Astrocyte (in vitro differentiated cells and primary cell): Measurements from ENCODE around the gene ST6GALNAC3. TPM values are rescaled to one million over a fixed set of nuclear protein-coding genes. Genes with fewer than 3 reads are reported as not detected.

Source experiments
- DNase-seq: peaks from one replicate; pipeline ENCODE4 v3.0.0-alpha.2; 2010; ENCODE audit warnings: low read depth
- FAIRE-seq: peaks from 2 replicates; lab custom pipeline; 2011; peaks lifted over from hg19 to GRCh38; lab: Jason Lieb, UNC
- H2AFZ ChIP-seq: 2 replicates; pipeline ENCODE4 v1.6.0; 2012; ENCODE audit warnings: low read depth, low read length, inconsistent platforms
- H3K27ac ChIP-seq: 2 replicates; pipeline ENCODE4 v1.5.1; 2011; ENCODE audit warnings: low read depth, low read length, inconsistent platforms
- H3K27me3 ChIP-seq: 2 replicates; pipeline ENCODE4 v1.6.0; 2011; ENCODE audit warnings: low read length, inconsistent platforms; ENCODE audit not compliant: insufficient read depth
- H3K36me3 ChIP-seq: 2 replicates; pipeline ENCODE4 v1.5.1; 2011; ENCODE audit warnings: low read length, inconsistent platforms; ENCODE audit not compliant: insufficient read depth
- H3K4me1 ChIP-seq: 2 replicates; pipeline ENCODE4 v1.5.1; 2011; ENCODE audit warnings: low read length, inconsistent platforms; ENCODE audit not compliant: insufficient read depth
- H3K4me2 ChIP-seq: 2 replicates; pipeline ENCODE4 v1.6.0; 2012; ENCODE audit warnings: low read length, inconsistent platforms
- H3K4me3 ChIP-seq: 2 replicates; pipeline ENCODE4 v1.5.1; 2011; ENCODE audit warnings: low read depth, mild to moderate bottlenecking, low read length, inconsistent platforms; ENCODE audit not compliant: insufficient read depth
- H3K79me2 ChIP-seq: 2 replicates; pipeline ENCODE4 v1.6.0; 2012; ENCODE audit warnings: mild to moderate bottlenecking, low read length, inconsistent platforms; ENCODE audit not compliant: insufficient read depth
- H3K9ac ChIP-seq: 2 replicates; pipeline ENCODE4 v1.6.0; 2012; ENCODE audit warnings: mild to moderate bottlenecking, low read length, inconsistent platforms
- H3K9me3 ChIP-seq: 2 replicates; pipeline ENCODE4 v1.5.1; 2012; ENCODE audit warnings: low read depth, mild to moderate bottlenecking, low read length, inconsistent platforms; ENCODE audit not compliant: insufficient read depth
- H4K20me1 ChIP-seq: 2 replicates; pipeline ENCODE4 v1.6.0; 2012; ENCODE audit warnings: low read length, inconsistent platforms; ENCODE audit not compliant: insufficient read depth
- H3K27ac Mint-ChIP-seq: one replicate; pipeline ENCODE4 v1.8.0; 2021; ENCODE audit warnings: mild to moderate bottlenecking, mixed read lengths; ENCODE audit not compliant: unreplicated experiment
- H3K27me3 Mint-ChIP-seq: one replicate; pipeline ENCODE4 v1.8.0; 2021; ENCODE audit warnings: low read depth, mixed read lengths; ENCODE audit not compliant: unreplicated experiment
- H3K36me3 Mint-ChIP-seq: one replicate; pipeline ENCODE4 v1.8.0; 2021; ENCODE audit warnings: low read depth, mixed read lengths; ENCODE audit not compliant: unreplicated experiment
- H3K4me1 Mint-ChIP-seq: one replicate; pipeline ENCODE4 v1.8.0; 2021; ENCODE audit warnings: low read depth, mixed read lengths; ENCODE audit not compliant: unreplicated experiment
- H3K4me3 Mint-ChIP-seq: one replicate; pipeline ENCODE4 v1.8.0; 2021; ENCODE audit warnings: mild to moderate bottlenecking, moderate library complexity, mixed read lengths; ENCODE audit not compliant: unreplicated experiment
- H3K9me3 Mint-ChIP-seq: one replicate; pipeline ENCODE4 v1.8.0; 2021; ENCODE audit warnings: mild to moderate bottlenecking, mixed read lengths; ENCODE audit not compliant: unreplicated experiment
- EZH2 ChIP-seq: IDR thresholded peaks from 2 replicates; pipeline ENCODE4 v1.6.1; 2012; ENCODE audit warnings: mild to moderate bottlenecking, low read length, inconsistent platforms; ENCODE audit not compliant: insufficient read depth
- total RNA-seq: library from RNA; stranded (reverse); gene quantifications from 2 replicates; pipeline ENCODE4 v1.2.1, GENCODE V29; 2021
- TF ChIP-seq, protein P1 (sequence below): IDR thresholded peaks from 2 replicates; pipeline ENCODE4 v1.5.1; 2011; ENCODE audit warnings: low read depth, mild to moderate bottlenecking, inconsistent platforms, low read length, moderate library complexity; ENCODE audit not compliant: insufficient read depth

The ST6GALNAC3 gene
- total RNA-seq, 1 donor from 2014 or later, result 3.2 TPM

DNA sequence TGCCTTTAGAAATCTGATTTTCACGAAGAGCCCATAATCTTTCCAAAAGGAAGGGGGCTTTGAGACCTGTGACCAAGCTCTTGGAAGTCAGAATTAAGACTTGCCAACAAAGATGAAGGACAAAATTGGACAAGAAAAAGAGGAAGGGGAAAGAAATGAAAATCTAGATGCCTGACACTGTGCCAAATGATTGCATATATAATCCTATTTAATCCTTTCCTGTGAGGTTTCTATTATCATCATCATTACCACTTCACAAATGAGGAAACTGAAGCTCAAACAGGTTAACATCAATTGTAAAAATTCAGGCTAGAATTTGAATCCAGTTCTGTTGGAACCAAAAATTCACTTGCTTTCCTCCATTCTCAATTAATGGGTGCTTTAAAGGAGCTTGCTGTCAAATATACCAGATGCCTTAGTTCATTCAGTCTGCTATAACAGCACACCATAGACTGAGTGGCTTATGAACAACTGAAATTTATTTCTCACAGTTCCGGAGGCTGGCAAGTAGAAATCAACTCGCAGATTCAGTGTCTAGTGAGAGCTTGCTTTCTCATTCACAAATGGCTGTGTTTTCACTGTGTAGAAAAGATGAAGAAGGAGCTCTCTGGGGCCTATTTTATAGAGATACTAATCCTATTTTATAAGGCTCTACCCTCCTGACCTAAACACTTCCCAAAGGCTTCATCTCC, 595.2 kb downstream of the ST6GALNAC3 start:
- Mint-ChIP-seq H3K27me3 (peaks cover 23% of the 10 kb centered on the region), H3K4me1 (no peaks in the 10 kb centered on the region), H3K27ac (no peak overlapping the region), H3K4me3 (no peak overlapping the region), H3K9me3 (peaks cover 4% of the 10 kb centered on the region), H3K36me3 (no peaks in the 10 kb centered on the region)
- no peaks in the 10 kb centered on the region for H3K27me3 ChIP-seq
- TF ChIP-seq EZH2, result no peak
- TF ChIP-seq, protein P1, sequence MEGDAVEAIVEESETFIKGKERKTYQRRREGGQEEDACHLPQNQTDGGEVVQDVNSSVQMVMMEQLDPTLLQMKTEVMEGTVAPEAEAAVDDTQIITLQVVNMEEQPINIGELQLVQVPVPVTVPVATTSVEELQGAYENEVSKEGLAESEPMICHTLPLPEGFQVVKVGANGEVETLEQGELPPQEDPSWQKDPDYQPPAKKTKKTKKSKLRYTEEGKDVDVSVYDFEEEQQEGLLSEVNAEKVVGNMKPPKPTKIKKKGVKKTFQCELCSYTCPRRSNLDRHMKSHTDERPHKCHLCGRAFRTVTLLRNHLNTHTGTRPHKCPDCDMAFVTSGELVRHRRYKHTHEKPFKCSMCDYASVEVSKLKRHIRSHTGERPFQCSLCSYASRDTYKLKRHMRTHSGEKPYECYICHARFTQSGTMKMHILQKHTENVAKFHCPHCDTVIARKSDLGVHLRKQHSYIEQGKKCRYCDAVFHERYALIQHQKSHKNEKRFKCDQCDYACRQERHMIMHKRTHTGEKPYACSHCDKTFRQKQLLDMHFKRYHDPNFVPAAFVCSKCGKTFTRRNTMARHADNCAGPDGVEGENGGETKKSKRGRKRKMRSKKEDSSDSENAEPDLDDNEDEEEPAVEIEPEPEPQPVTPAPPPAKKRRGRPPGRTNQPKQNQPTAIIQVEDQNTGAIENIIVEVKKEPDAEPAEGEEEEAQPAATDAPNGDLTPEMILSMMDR, result no peak
- no peak overlapping the region for H3K9ac ChIP-seq
- H3K36me3 ChIP-seq, result no peaks in the 10 kb centered on the region
- H3K4me1 ChIP-seq, result no peaks in the 10 kb centered on the region
- H3K4me3 ChIP-seq, result no peak overlapping the region
- H3K27ac ChIP-seq, result no peak overlapping the region
- no peaks in the 10 kb centered on the region for H3K79me2 ChIP-seq
- FAIRE-seq (no peak), DNase-seq (no peak)
- peaks cover 2% of the 10 kb centered on the region for H3K9me3 ChIP-seq
- H4K20me1 ChIP-seq, result no peaks in the 10 kb centered on the region
- H2AFZ ChIP-seq, result no peak overlapping the region
- H3K4me2 ChIP-seq, result no peak overlapping the region

DNA sequence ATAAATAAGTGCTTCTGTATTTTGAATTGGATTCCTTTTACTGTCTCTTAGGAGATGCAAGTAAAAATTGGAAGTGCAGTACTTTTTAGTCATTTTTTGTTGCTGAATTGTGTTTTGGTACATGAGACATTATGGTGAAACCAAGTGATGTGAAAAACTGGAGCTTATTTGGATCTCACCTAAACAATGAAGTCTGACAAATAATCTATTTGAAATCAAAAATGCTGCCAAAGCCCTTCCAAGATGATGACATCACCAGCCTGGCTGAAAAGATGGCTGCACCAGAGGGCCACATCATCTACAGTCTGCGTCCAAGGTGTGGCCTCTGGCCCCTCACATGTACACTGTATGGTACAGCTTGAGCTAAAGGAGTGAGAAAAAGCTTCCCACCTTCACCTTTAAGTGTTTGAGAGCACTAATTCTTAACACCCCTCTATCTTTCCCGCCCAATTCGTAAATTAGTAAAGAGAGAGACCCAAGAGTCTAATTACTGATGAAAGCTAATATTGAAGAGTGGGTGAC, 600.2 kb downstream of the ST6GALNAC3 start:
- peaks cover 4% of the 10 kb centered on the region for H3K9me3 Mint-ChIP-seq
- Histone ChIP-seq H3K4me1 (no peaks in the 10 kb centered on the region), H3K27ac (no peak overlapping the region), H3K9ac (no peak overlapping the region), H3K27me3 (no peaks in the 10 kb centered on the region), H3K36me3 (no peaks in the 10 kb centered on the region), H3K9me3 (peaks cover 2% of the 10 kb centered on the region), H3K4me3 (no peak overlapping the region), H2AFZ (no peak overlapping the region), H4K20me1 (no peaks in the 10 kb centered on the region), H3K79me2 (no peaks in the 10 kb centered on the region), H3K4me2 (no peak overlapping the region)
- no peak overlapping the region for H3K4me3 Mint-ChIP-seq
- H3K27ac Mint-ChIP-seq, result no peak overlapping the region
- TF ChIP-seq, protein P1, result no peak
- no peak for TF ChIP-seq EZH2
- FAIRE-seq (no peak), DNase-seq (no peak)
- peaks cover 22% of the 10 kb centered on the region for H3K27me3 Mint-ChIP-seq
- H3K4me1 Mint-ChIP-seq, result no peaks in the 10 kb centered on the region
- no peaks in the 10 kb centered on the region for H3K36me3 Mint-ChIP-seq
